ENCODE measurements around the gene GPC3. TPM values are rescaled to one million over a fixed set of nuclear protein-coding genes. Genes with fewer than 3 reads are reported as not detected.

The GPC3 gene
- total RNA-seq, 1 experiment from 2014 or later = 5.7 TPM

DNA sequence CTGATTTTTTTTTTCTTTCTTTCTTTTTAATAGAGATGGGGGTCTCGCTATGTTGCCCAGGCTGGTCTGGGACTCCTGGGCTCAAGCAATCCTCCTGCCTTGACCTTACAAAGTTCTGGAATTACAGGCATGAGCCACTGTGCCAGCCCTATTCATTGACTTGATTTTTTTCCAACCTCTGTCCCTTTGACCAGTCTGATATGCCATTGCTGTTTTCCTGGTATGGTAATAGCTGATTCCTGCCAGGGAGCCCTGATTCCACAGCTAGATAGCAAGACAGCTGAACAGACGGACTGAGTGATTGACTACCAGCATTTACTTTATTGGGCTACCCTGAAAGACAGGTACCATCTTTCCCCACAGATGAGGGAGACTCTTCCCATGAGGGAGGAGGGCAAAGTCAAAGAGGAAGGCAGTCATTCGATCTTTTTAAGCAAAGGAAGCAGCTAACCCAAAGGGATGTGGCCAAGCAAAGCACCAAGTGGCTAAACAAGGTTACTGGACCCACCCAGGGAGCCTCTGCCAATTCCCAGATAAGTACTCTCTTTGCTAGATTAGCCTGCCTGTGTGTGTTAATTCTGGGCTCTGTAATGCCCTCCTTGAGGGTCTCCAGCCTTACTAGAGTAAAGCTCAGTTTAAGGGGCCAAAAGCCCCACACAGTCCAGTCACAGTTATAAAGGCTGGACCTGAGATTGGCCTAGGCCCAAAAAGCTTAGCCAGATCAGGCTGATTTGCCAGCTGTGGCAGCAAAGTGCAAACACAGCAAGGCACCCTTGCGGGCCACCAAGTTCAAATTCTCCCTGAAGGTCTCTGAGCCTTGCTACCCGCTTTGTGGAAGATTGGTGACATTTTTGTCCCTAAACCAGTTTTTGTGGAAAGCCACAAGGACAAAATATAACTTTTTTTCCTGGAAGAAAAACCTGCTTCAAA, 377.7 kb downstream of the GPC3 start:
- no peak for DNase-seq (ENCODE audit: low read depth in 1 of 2, low spot score in 2 of 2)
- Histone ChIP-seq H3K4me1 (replicated peaks) (0 out of 2 replicates have a peak, but pooled peaks cover 7% of the 10 kb centered on the region), H3K27me3 (replicated peaks) (no peaks in the 10 kb centered on the region), H3K4me3 (no peak overlapping the region), H3K9me3 (replicated peaks) (no peaks in the 10 kb centered on the region), H3K36me3 (no peaks in the 10 kb centered on the region), H3K27ac (no peak overlapping the region)

DNA sequence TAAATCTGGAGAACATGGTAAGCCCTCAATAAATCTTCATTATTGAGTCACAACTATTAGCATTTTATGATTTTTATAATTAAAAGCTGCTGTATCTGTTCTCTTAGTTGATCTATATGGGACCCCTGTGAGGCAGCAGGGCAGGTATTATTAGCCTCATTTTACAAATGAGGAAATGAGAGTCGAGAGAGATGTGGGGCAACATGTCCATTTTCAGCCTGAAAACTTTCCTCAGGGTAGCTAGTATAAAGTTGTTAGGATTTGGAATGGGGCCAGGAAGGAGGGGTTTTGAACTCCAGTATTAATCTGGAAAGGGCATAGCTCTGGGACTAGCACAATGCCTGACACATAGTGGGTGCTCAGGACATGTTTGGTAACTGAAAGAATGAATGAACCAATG, 378.4 kb downstream of the GPC3 start:
- DNase-seq (ENCODE audit: low read depth in 1 of 2, low spot score in 2 of 2) = no peak
- Histone ChIP-seq H3K9me3 (replicated peaks) (no peaks in the 10 kb centered on the region), H3K27me3 (replicated peaks) (no peaks in the 10 kb centered on the region), H3K36me3 (no peaks in the 10 kb centered on the region), H3K4me3 (no peak overlapping the region), H3K4me1 (replicated peaks) (0 out of 2 replicates have a peak, but pooled peaks cover 7% of the 10 kb centered on the region), H3K27ac (no peak overlapping the region)

DNA sequence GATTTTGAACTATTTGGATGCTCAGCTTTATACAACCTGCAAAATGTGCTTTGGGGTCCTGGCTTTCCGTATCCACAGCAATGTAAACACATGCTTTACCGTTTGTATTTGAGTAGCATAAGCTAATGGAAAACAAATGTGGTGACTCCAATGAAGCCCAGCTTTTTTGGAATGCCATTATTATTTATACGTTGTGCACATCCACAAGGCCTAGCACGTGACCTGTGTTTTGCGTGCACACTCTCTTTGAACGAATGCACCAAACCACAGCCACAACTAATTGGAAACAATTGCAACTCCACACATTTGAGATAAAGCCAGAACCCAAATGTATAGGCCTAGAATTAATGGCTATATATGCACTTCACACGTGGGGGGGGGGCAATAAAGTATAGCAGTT, 380.6 kb downstream of the GPC3 start:
- Histone ChIP-seq H3K27ac (no peak overlapping the region), H3K9me3 (replicated peaks) (no peaks in the 10 kb centered on the region), H3K36me3 (no peaks in the 10 kb centered on the region), H3K4me3 (no peak overlapping the region), H3K4me1 (replicated peaks) (0 out of 2 replicates have a peak, but pooled peaks cover 7% of the 10 kb centered on the region), H3K27me3 (replicated peaks) (no peaks in the 10 kb centered on the region)
- no peak for DNase-seq (ENCODE audit: low read depth in 1 of 2, low spot score in 2 of 2)

DNA sequence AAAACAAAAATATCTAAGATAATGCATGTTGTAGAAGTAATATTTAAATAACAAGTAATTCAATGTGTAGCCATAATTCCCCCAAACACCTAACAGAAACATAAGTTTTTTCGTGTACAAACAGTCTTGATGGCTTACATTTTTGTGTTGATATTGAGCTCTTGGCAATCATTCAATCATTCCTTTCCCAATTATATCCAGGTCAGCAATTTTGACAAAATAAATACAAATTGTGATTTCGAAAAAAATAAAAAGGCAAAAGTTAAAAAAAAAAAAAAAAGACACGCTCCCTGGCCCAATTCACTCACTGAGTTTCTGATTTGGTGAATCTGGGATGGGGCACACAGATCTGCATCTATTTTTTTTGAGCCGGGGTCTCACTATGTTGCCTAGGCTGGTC, 382.5 kb downstream of the GPC3 start:
- Histone ChIP-seq H3K4me1 (replicated peaks) (no peaks in the 10 kb centered on the region), H3K4me3 (no peak overlapping the region), H3K27me3 (replicated peaks) (no peaks in the 10 kb centered on the region), H3K27ac (no peak overlapping the region), H3K36me3 (no peaks in the 10 kb centered on the region), H3K9me3 (replicated peaks) (no peaks in the 10 kb centered on the region)
- no peak for DNase-seq (ENCODE audit: low read depth in 1 of 2, low spot score in 2 of 2)

DNA sequence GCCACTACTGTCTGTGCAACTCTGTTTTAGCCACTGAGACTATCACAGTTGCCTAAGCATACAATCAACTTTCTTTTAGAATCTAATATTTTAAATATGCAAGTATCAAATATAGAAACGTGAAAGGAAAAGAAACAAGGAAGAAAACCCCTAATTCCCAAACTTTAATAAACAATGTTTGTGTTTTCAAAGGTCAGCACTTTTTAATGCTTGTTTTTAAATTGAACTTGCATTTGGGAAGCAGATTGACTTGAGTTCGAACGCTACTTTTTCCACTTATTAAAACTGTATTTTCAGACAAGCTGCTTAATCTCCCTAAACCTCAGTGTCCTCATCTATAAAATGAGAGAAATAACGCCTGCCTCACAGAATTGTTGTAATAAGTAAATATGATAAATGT, 384.3 kb downstream of the GPC3 start:
- Histone ChIP-seq H3K27me3 (replicated peaks) (no peaks in the 10 kb centered on the region), H3K4me3 (no peak overlapping the region)

DNA sequence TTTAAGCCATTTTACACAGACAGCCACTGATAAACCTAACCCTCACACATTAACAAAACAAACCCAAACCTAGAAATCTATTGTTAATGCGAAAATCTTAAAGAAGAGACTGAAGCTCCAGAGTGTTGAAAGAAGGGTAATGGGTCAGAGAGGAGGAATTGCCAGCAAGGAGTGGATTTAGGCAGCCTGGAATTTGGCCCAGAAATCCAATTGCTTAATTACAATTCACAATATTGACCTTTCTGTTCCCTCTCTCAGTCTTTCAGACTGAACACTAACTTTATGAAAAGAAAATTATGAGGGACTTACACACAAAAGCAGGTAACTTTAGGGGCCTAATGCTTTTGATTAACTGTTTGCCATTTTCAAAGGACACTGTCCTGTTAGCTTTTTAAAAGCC, 384.9 kb downstream of the GPC3 start:
- Histone ChIP-seq H3K36me3 (no peaks in the 10 kb centered on the region), H3K27me3 (replicated peaks) (no peaks in the 10 kb centered on the region), H3K9me3 (replicated peaks) (no peaks in the 10 kb centered on the region), H3K4me1 (replicated peaks) (no peaks in the 10 kb centered on the region), H3K4me3 (no peak overlapping the region), H3K27ac (no peak overlapping the region)
- no peak for DNase-seq (ENCODE audit: low read depth in 1 of 2, low spot score in 2 of 2)

More for the DNA sequence above, 384.3 kb downstream of the GPC3 start:
- H3K9me3 ChIP-seq (replicated peaks) = no peaks in the 10 kb centered on the region
- no peaks in the 10 kb centered on the region for H3K4me1 ChIP-seq (replicated peaks)
- no peak overlapping the region for H3K27ac ChIP-seq
- DNase-seq (ENCODE audit: low read depth in 1 of 2, low spot score in 2 of 2) = no peak
- no peaks in the 10 kb centered on the region for H3K36me3 ChIP-seq

DNA sequence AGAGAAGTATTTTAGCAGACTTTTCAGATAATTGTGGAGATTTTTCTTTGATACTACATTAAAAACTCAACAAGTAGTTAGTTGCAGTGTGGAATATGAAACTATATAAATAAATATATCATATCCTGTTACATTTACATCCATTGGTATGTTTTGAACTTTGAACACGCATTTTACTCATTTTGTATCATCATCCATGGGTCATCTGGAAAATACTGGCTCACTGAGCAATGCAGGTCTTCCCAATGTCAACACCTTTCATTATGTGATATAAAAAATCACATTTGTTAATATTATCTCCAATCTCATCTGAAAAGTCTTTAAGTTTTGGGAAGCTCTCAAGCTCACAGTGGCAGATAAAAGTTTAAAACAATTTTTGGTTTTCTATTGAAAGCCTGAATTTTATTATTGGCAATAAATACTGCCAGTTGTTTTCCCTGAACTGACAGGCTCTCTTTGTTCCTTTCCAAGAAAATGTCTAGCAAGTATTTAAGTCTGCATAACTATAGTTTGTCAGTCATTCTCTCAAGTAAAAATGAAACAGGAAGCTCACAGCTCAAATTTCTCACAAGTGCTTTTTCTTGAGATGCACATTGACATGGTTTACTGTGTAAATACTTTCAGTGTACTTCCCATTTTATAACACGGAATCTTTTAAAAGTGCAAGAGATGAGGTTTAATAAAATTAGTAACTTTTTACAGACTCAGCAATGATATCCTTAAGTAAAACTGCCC, 386.6 kb downstream of the GPC3 start:
- Histone ChIP-seq H3K27me3 (replicated peaks) (no peaks in the 10 kb centered on the region), H3K27ac (no peak overlapping the region), H3K36me3 (no peaks in the 10 kb centered on the region), H3K9me3 (replicated peaks) (no peaks in the 10 kb centered on the region), H3K4me1 (replicated peaks) (peaks cover 3% of the 10 kb centered on the region), H3K4me3 (no peak overlapping the region)
- DNase-seq (ENCODE audit: low read depth in 1 of 2, low spot score in 2 of 2) = no peak

DNA sequence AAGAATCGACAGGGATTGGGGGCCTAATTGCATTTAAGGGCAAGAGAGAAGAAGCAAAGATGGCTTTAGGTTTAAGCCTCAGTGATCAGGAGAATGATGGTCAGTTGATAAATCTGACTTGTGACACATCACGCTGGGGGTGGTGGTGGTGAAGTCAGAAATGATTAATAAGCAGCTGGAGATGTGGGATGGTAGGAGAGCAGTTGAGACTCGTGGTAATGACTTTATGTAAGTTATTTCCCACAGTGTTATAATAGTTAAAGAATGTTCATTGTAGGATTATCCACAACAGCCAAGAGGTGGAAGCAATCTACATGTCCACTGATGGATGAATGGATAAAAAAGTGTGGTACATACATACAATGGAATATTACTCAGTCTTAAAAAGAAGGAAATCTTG, 391.2 kb downstream of the GPC3 start:
- Histone ChIP-seq H3K27me3 (replicated peaks) (no peaks in the 10 kb centered on the region), H3K4me1 (replicated peaks) (peaks cover 21% of the 10 kb centered on the region), H3K4me3 (no peak overlapping the region), H3K27ac (0 out of 2 replicates have a peak overlapping the region, but pooled peaks have one; percentile 24), H3K36me3 (no peaks in the 10 kb centered on the region), H3K9me3 (replicated peaks) (no peaks in the 10 kb centered on the region)
- no peak for DNase-seq (ENCODE audit: low read depth in 1 of 2, low spot score in 2 of 2)

DNA sequence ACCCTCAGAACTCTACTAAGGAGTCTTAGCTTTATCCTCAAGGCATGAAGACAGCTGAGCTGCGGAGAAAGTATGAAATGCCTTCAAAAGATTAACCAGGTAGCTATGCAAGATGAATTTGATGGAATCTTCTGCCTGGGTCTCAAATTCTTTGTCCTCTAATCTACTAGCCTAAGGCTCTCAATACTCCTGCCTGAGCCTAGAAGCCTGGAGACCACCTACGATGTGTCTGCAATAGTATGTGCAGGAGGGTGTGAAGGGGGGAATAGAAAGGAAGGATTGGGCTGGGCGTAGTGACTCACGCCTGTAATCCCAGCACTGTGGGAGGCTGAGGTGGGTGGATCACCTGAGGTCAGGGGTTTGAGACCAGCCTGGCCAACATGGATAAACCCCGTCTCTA, 391.9 kb downstream of the GPC3 start:
- Histone ChIP-seq H3K27me3 (replicated peaks) (no peaks in the 10 kb centered on the region), H3K9me3 (replicated peaks) (no peaks in the 10 kb centered on the region), H3K4me1 (replicated peaks) (peaks cover 21% of the 10 kb centered on the region), H3K27ac (0 out of 2 replicates have a peak overlapping the region, but pooled peaks have one; percentile 24), H3K4me3 (no peak overlapping the region), H3K36me3 (no peaks in the 10 kb centered on the region)
- DNase-seq (ENCODE audit: low read depth in 1 of 2, low spot score in 2 of 2) = peak; percentile 52 to 58

DNA sequence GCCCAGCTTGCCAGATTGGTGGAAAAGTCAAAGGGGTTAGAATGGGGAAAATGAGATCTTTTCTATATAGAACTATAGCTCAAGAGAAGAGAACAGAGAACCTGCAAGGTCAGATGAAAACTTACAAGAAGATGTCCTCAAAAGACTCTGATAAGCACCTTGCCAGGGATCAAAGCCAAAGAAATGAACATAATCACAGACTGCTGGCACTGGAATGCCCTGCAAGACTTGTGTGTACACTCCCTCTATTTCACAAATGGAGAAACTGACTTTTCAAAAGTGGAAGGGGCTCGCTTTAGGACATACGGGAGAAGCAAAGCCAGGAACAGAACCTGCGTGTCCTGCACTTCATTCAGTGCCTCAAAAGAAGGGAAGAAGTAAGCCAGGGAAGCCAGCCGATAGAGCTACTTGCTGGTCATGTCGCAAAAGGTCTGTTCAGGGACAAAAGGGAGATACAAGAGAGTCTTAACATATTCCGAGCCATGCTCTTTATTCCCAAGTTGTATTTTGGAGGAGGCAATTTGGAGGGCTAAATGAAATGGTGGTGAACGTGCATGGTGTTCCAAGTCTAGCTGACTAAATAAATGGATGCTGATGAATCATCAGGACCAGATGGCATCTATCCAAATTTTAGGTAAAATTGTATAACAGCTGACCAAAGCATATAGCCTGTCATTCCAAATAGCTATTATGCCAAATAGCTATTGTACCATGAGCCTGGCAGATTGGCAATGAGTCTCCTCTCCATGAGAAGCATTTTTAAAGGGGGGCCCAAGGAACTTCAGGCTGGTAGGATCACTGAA, 394.5 kb downstream of the GPC3 start:
- Histone ChIP-seq H3K27ac (no peak overlapping the region), H3K9me3 (replicated peaks) (no peaks in the 10 kb centered on the region), H3K36me3 (no peaks in the 10 kb centered on the region), H3K4me1 (replicated peaks) (peaks cover 32% of the 10 kb centered on the region), H3K27me3 (replicated peaks) (no peaks in the 10 kb centered on the region), H3K4me3 (no peak overlapping the region)
- DNase-seq (ENCODE audit: low read depth in 1 of 2, low spot score in 2 of 2) = peak in 1 of 2 experiments; percentile 4

DNA sequence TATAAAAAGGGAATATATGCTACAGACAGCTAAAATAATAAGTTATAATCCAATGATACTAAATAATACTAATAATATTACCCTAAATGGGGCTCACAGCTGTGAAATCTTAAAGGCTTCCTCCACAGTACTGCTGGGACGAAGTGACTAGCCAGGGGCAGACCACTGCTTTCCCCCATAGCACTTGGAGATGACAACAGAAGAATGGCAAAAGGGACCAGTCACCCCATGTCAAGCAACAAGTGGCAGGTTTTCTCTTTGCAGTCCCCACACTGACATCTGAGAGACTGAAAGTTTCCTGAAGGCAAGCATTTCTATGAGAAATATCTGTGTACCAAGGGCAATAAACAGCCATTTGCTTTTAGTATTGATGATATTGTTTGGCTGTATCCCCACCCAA, 396.6 kb downstream of the GPC3 start:
- Histone ChIP-seq H3K27ac (no peak overlapping the region), H3K4me3 (no peak overlapping the region), H3K36me3 (no peaks in the 10 kb centered on the region), H3K27me3 (replicated peaks) (no peaks in the 10 kb centered on the region), H3K4me1 (replicated peaks) (peaks cover 33% of the 10 kb centered on the region), H3K9me3 (replicated peaks) (no peaks in the 10 kb centered on the region)
- DNase-seq (ENCODE audit: low read depth in 1 of 2, low spot score in 2 of 2) = no peak

DNA sequence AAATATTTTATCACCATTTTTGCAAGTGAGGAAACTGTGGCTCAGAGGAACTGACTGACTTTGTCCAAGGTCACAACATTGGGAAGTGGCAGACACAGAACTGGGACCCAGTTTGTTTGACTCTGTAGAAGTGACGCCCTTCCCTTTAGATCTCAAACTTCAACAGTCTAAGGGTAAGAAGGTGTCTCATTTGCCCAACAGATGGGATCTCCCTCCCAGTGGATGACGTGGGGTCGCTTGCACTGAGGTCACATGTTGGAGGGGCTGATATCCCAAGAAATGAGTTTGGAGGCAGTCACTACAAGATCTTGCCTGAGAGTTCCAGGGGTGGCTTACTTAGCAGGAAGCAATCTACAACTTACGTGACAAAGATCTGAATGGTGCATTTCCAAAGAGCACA, 397.6 kb downstream of the GPC3 start:
- no peak overlapping the region for H3K4me3 ChIP-seq
- DNase-seq (ENCODE audit: low read depth in 1 of 2, low spot score in 2 of 2) = no peak
- peaks cover 26% of the 10 kb centered on the region for H3K4me1 ChIP-seq (replicated peaks)
- H3K9me3 ChIP-seq (replicated peaks) = no peaks in the 10 kb centered on the region
- no peak overlapping the region for H3K27ac ChIP-seq
- H3K27me3 ChIP-seq (replicated peaks) = no peaks in the 10 kb centered on the region
- H3K36me3 ChIP-seq = no peaks in the 10 kb centered on the region

DNA sequence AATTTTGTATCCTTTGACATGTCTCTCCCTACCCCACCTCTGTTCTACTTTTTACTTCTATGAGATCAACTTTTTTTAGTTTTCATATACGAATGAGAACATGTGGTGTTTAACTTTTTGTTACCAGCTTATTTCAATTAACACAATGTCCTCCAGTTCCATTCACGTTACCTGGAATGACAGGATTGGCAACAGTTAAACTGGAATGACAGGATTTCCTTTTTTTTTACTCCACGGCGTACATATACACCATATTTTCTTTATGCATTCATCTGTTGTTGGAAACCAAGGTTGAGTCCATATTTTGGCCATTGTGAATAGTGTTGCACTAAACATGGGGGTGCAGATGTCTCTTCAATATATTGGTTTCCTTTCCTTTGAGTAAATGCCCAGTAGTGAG, 398.3 kb downstream of the GPC3 start:
- Histone ChIP-seq H3K36me3 (no peaks in the 10 kb centered on the region), H3K4me3 (no peak overlapping the region), H3K4me1 (replicated peaks) (peaks cover 31% of the 10 kb centered on the region), H3K27me3 (replicated peaks) (no peaks in the 10 kb centered on the region), H3K27ac (no peak overlapping the region), H3K9me3 (replicated peaks) (no peaks in the 10 kb centered on the region)
- DNase-seq (ENCODE audit: low read depth in 1 of 2, low spot score in 2 of 2) = no peak
